ENCODE results near the gene TUBA3D. TPM values are rescaled to one million over a fixed set of nuclear protein-coding genes. Genes with fewer than 3 reads are reported as not detected.

The TUBA3D gene
- not detected in 2 replicates for total RNA-seq

GRCh38 chr2:131475831-131476230 lies at the start of gene TUBA3D:
TUBA3D (plus strand) TSS chr2:131476119; CDS start chr2:131476200, 81 bp downstream.

GRCh38 chr2:131492015-131492417 lies 16.1 kb downstream of the TUBA3D start, which contains the start of gene MZT2A:
MZT2A (minus strand) TSS chr2:131492397; CDS start chr2:131492376, 21 bp downstream.

GRCh38 chr2:131527131-131528001 lies 51.4 kb downstream of the TUBA3D start, which contains the start of gene CCDC74A:
CCDC74A (plus strand) TSS chr2:131527888; CDS start chr2:131527971, 83 bp downstream.

Other genes starting within 250 kb of the TUBA3D start
- not detected in 2 replicates for gene RAB6D, start 112.0 kb upstream of the TUBA3D start, total RNA-seq
- 64.0 and 93.3 TPM in 2 replicates for gene MZT2A, start 16.3 kb downstream of the TUBA3D start, total RNA-seq
- gene CCDC74A, start 51.8 kb downstream of the TUBA3D start, total RNA-seq, result 5.0 and 15.2 TPM in 2 replicates